Panc1 (cell line): ENCODE measurements around the gene NCAPG2. TPM values are rescaled to one million over a fixed set of nuclear protein-coding genes. Genes with fewer than 3 reads are reported as not detected.

Source experiments
- ATAC-seq: fragments of 200-7000 bp; cut with Tn5 transposase; 2 replicates; pipeline ENCODE4 v1.9.1; 2020; ENCODE audit warnings: mild to moderate bottlenecking, moderate library complexity
- BruUV-seq: library from RNA; stranded (reverse); fragments of 400-500 nt; replicated peaks from 2 replicates; lab custom pipeline; 2021; lab: Mats Ljungman, UMichigan
- CTCF ChIA-PET: fragments of 300-600 bp; sonication (Branson Sonifier 250); formaldehyde crosslinking; loops from one replicate; lab custom pipeline; 2022; ENCODE audit warnings: antibody characterized with exemption; lab: Charles Lee
- POLR2A ChIA-PET: fragments of 300-600 bp; sonication (Branson Sonifier 250); formaldehyde crosslinking; loops from one replicate; lab custom pipeline; 2022; ENCODE audit warnings: antibody characterized with exemption; lab: Charles Lee
- DNase-seq: peaks from one replicate; pipeline ENCODE4 v3.0.0-alpha.2; 2010; ENCODE audit warnings: low read depth, low spot score
- H3K27ac ChIP-seq: 2 replicates; pipeline ENCODE4 v1.5.1; 2011; ENCODE audit warnings: mild to moderate bottlenecking, low read length, inconsistent platforms
- H3K27me3 ChIP-seq: fragments of 200-500 bp; sonication (Bioruptor generic); 2 replicates; pipeline ENCODE4 v1.6.0; 2014; ENCODE audit warnings: low read length, inconsistent platforms; ENCODE audit not compliant: control insufficient read depth, insufficient read depth
- H3K36me3 ChIP-seq: fragments of 200-500 bp; sonication (Bioruptor generic); 2 replicates; pipeline ENCODE4 v1.5.1; 2014; ENCODE audit warnings: inconsistent platforms, mild to moderate bottlenecking, low read length, moderate library complexity; ENCODE audit not compliant: control insufficient read depth, insufficient read depth
- H3K4me1 ChIP-seq: 2 replicates; pipeline ENCODE4 v1.5.1; 2011; ENCODE audit warnings: inconsistent platforms, mild to moderate bottlenecking, low read length, moderate library complexity; ENCODE audit not compliant: control insufficient read depth, insufficient read depth
- H3K4me3 ChIP-seq, 2 experiments: 2 replicates each; pipeline ENCODE4 v1.5.1; 2011 to 2012; ENCODE audit warnings: low read depth in 2 of 2, low read length in 2 of 2, mild to moderate bottlenecking in 2 of 2, inconsistent platforms in 1 of 2, moderate library complexity in 1 of 2
- H3K9me3 ChIP-seq: fragments of 200-500 bp; sonication (Bioruptor generic); 2 replicates; pipeline ENCODE4 v1.5.1; 2014; ENCODE audit warnings: low read depth, mild to moderate bottlenecking, inconsistent platforms, low read length, moderate library complexity; ENCODE audit not compliant: control insufficient read depth, insufficient read depth
- POLR2AphosphoS5 ChIP-seq: IDR thresholded peaks from 2 replicates; pipeline ENCODE4 v1.6.1; 2012; ENCODE audit warnings: mild to moderate bottlenecking, low read depth, low read length, moderate library complexity
- SIN3A ChIP-seq: IDR thresholded peaks from 2 replicates; pipeline ENCODE4 v1.6.1; 2012; ENCODE audit warnings: low read depth, mild to moderate bottlenecking, low read length, moderate library complexity, borderline replicate concordance; ENCODE audit not compliant: insufficient read depth
- TCF7L2 ChIP-seq: IDR thresholded peaks from 2 replicates; pipeline ENCODE4 v1.6.1; 2011; ENCODE audit warnings: mild to moderate bottlenecking, low read depth, low read length, inconsistent platforms
- in situ Hi-C: cut with HindIII; loops from 2 replicates; pipeline ENCODE4 v1.10.0; 2016; ENCODE audit warnings: low sequenced_read_pairs, low pct_unique_long_range_greater_than_20kb
- intact Hi-C: fragments of 100-400 bp; cut with micrococcal nuclease; formaldehyde crosslinking; loops from one replicate; pipeline ENCODE4 v1.10.0; 2022; ENCODE audit not compliant: unreplicated experiment
- total RNA-seq: library from RNA; stranded (reverse); gene quantifications from one replicate; pipeline ENCODE4 v1.2.1, GENCODE V29; 2021; ENCODE audit not compliant: unreplicated experiment
- TF ChIP-seq, protein P1 (sequence below): fragments of 450-650 bp; IDR thresholded peaks from 2 replicates; pipeline ENCODE4 v1.5.1; 2017; ENCODE audit warnings: mild to moderate bottlenecking
- TF ChIP-seq, protein P2 (sequence below), 2 experiments: IDR thresholded peaks; 2 replicates each; pipeline ENCODE4 v1.6.1; 2011 to 2012; ENCODE audit warnings: low read depth in 2 of 2, control low read depth in 1 of 2, low read length in 1 of 2, mild to moderate bottlenecking in 1 of 2, moderate library complexity in 1 of 2; ENCODE audit not compliant: insufficient read depth in 1 of 2

NCAPG2 gene
- total RNA-seq, 1 experiment from 2014 or later: 81.4 TPM

DNA sequence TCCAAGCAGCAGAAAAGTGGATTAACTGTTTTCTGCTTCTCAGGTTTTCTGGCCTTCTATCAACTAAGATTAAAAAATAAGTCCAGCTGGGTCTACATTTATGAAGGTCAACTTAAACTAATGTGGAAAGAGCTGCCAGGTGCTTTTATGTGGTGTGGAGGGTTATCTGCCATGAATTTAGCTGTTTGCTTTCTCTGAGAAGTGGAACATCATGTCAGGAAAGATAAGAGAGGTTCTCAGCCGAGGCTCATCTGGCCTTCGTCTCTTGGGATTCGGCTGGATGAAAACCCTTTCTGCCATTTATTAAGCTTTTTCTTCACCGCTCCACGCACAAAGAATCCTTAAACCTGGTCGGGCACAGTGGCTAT is 122.5 kb downstream of the NCAPG2 start:
- intact Hi-C loops: no loop called here
- ChIA-PET CTCF (no interaction called here), POLR2A (no interaction called here)
- TF ChIP-seq, protein P1, sequence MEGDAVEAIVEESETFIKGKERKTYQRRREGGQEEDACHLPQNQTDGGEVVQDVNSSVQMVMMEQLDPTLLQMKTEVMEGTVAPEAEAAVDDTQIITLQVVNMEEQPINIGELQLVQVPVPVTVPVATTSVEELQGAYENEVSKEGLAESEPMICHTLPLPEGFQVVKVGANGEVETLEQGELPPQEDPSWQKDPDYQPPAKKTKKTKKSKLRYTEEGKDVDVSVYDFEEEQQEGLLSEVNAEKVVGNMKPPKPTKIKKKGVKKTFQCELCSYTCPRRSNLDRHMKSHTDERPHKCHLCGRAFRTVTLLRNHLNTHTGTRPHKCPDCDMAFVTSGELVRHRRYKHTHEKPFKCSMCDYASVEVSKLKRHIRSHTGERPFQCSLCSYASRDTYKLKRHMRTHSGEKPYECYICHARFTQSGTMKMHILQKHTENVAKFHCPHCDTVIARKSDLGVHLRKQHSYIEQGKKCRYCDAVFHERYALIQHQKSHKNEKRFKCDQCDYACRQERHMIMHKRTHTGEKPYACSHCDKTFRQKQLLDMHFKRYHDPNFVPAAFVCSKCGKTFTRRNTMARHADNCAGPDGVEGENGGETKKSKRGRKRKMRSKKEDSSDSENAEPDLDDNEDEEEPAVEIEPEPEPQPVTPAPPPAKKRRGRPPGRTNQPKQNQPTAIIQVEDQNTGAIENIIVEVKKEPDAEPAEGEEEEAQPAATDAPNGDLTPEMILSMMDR: no peak
- TF ChIP-seq TCF7L2: no peak
- no peak for TF ChIP-seq SIN3A
- TF ChIP-seq, protein P2, sequence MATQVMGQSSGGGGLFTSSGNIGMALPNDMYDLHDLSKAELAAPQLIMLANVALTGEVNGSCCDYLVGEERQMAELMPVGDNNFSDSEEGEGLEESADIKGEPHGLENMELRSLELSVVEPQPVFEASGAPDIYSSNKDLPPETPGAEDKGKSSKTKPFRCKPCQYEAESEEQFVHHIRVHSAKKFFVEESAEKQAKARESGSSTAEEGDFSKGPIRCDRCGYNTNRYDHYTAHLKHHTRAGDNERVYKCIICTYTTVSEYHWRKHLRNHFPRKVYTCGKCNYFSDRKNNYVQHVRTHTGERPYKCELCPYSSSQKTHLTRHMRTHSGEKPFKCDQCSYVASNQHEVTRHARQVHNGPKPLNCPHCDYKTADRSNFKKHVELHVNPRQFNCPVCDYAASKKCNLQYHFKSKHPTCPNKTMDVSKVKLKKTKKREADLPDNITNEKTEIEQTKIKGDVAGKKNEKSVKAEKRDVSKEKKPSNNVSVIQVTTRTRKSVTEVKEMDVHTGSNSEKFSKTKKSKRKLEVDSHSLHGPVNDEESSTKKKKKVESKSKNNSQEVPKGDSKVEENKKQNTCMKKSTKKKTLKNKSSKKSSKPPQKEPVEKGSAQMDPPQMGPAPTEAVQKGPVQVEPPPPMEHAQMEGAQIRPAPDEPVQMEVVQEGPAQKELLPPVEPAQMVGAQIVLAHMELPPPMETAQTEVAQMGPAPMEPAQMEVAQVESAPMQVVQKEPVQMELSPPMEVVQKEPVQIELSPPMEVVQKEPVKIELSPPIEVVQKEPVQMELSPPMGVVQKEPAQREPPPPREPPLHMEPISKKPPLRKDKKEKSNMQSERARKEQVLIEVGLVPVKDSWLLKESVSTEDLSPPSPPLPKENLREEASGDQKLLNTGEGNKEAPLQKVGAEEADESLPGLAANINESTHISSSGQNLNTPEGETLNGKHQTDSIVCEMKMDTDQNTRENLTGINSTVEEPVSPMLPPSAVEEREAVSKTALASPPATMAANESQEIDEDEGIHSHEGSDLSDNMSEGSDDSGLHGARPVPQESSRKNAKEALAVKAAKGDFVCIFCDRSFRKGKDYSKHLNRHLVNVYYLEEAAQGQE (IDR thresholded peaks at IDR 0.05; ENCODE audit: insufficient read depth in 1 of 2, low read depth in 2 of 2, low read length in 1 of 2): no peak
- TF ChIP-seq POLR2AphosphoS5: no peak
- Histone ChIP-seq H3K4me3 (no peak overlapping the region), H3K4me1 (no peaks in the 10 kb centered on the region; the same call in 1 of the 2 replicates), H3K9me3 (peaks cover 8% of the 10 kb centered on the region; the same call in 1 of the 2 replicates), H3K36me3 (no peaks in the 10 kb centered on the region), H3K27ac (no peak overlapping the region), H3K27me3 (peaks cover 16% of the 10 kb centered on the region)
- ATAC-seq (no peak), DNase-seq (no peak)
- in situ Hi-C loops: no loop called here
- BruUV-seq: no TSS peak

DNA sequence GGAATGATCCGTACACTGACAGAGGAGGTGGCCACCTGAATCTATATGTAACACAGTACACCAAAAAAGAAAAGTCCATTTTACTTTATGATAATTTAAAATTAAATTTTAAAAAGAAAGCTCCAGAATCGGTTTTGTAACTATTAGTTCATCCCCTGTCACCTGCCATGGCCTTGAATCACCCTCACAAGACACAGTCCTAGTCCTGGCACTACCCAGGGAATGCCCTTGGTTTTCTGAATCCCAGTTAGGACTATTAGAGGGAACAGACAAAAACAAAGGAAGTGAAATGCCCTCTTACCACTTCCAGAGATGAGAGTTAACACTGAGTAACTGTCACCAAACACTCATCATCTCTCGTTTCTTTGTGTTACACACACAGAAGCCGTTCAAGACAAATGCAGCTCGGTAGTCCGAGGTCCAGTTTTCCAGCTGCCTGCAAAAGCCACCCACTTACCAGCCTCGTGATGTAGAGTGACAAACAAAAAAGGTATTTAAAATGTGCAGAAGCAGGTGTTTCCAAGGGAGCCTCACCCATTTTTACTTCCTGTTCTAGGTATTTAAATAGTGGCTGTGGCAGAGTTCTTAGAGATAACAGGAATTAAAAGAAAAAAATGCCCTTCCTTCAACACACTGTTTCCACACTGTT is 123.0 kb downstream of the NCAPG2 start:
- H3K4me3 ChIP-seq: no peak overlapping the region
- DNase-seq: no peak

More for the DNA sequence above, 123.0 kb downstream of the NCAPG2 start:
- H3K9me3 ChIP-seq: peaks cover 8% of the 10 kb centered on the region; the same call in 1 of the 2 replicates
- ChIA-PET CTCF (no interaction called here), POLR2A (no interaction called here)
- H3K36me3 ChIP-seq: no peaks in the 10 kb centered on the region
- no peak overlapping the region for H3K27ac ChIP-seq
- BruUV-seq: no TSS peak
- TF ChIP-seq TCF7L2: no peak
- TF ChIP-seq, protein P1: no peak
- TF ChIP-seq, protein P2 (IDR thresholded peaks at IDR 0.05; ENCODE audit: insufficient read depth in 1 of 2, low read depth in 2 of 2, low read length in 1 of 2): no peak
- TF ChIP-seq SIN3A: no peak
- no peak for TF ChIP-seq POLR2AphosphoS5
- intact Hi-C loops: no loop called here
- no peak for ATAC-seq
- in situ Hi-C loops: no loop called here
- no peaks in the 10 kb centered on the region; the same call in 1 of the 2 replicates for H3K4me1 ChIP-seq
- peaks cover 16% of the 10 kb centered on the region for H3K27me3 ChIP-seq
